WTC11 (cell line): ENCODE results near the gene JKAMP.

Experiments
- TP53 ChIP-seq: sonication (generic); formaldehyde crosslinking; IDR thresholded peaks from 2 replicates; pipeline ENCODE4 v1.8.1; 2023; ENCODE audit warnings: mild to moderate bottlenecking, missing genetic modification reagents
- ZNF263 ChIP-seq: sonication (generic); formaldehyde crosslinking; IDR thresholded peaks from 2 replicates; pipeline ENCODE4 v1.8.1; 2022; ENCODE audit warnings: low read depth, mild to moderate bottlenecking, moderate library complexity, missing genetic modification reagents
- TF ChIP-seq, protein P1 (sequence below): fragments of 200-600 bp; IDR thresholded peaks from 2 replicates; pipeline ENCODE4 v1.8.0; 2022; ENCODE audit warnings: antibody characterized with exemption
- TF ChIP-seq, protein P2 (sequence below): sonication (generic); formaldehyde crosslinking; IDR thresholded peaks from 2 replicates; pipeline ENCODE4 v1.8.1; 2023; ENCODE audit warnings: mild to moderate bottlenecking, missing genetic modification reagents

DNA sequence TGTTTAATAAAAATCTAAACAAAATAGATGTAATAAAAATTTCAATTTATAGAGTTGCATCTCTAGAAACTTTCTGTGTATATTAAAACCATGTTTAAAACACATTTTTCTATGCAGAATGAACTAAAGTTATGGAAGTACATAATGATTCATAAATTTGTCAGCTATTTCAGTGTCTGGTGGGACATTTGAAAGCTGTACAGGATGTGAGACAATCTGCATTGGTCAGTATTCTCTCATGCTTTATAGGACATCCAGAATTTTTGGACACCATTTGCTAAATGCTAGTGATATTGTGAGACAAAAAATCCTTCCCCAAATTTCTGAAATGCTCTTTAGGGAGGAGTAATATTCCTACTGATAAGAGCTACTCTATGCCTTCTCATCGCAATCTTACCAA, 32.5 kb upstream of the JKAMP start:
- TF ChIP-seq, protein P1, sequence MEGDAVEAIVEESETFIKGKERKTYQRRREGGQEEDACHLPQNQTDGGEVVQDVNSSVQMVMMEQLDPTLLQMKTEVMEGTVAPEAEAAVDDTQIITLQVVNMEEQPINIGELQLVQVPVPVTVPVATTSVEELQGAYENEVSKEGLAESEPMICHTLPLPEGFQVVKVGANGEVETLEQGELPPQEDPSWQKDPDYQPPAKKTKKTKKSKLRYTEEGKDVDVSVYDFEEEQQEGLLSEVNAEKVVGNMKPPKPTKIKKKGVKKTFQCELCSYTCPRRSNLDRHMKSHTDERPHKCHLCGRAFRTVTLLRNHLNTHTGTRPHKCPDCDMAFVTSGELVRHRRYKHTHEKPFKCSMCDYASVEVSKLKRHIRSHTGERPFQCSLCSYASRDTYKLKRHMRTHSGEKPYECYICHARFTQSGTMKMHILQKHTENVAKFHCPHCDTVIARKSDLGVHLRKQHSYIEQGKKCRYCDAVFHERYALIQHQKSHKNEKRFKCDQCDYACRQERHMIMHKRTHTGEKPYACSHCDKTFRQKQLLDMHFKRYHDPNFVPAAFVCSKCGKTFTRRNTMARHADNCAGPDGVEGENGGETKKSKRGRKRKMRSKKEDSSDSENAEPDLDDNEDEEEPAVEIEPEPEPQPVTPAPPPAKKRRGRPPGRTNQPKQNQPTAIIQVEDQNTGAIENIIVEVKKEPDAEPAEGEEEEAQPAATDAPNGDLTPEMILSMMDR, result no peak
- TF ChIP-seq ZNF263 (CRISPR knock-in tag) (no peak), TP53 (CRISPR knock-in tag) (no peak)
- TF ChIP-seq, protein P2, sequence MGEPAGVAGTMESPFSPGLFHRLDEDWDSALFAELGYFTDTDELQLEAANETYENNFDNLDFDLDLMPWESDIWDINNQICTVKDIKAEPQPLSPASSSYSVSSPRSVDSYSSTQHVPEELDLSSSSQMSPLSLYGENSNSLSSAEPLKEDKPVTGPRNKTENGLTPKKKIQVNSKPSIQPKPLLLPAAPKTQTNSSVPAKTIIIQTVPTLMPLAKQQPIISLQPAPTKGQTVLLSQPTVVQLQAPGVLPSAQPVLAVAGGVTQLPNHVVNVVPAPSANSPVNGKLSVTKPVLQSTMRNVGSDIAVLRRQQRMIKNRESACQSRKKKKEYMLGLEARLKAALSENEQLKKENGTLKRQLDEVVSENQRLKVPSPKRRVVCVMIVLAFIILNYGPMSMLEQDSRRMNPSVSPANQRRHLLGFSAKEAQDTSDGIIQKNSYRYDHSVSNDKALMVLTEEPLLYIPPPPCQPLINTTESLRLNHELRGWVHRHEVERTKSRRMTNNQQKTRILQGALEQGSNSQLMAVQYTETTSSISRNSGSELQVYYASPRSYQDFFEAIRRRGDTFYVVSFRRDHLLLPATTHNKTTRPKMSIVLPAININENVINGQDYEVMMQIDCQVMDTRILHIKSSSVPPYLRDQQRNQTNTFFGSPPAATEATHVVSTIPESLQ (CRISPR knock-in tag), result no peak
